Fibroblast of gingiva (primary cell): ENCODE data around the gene TRIB2.
"Not testable (repeated sequence)": the region's sequence is repeated elsewhere in the genome, so short reads cannot be mapped to it uniquely, and the experiment has no call there.

Experiments used
- DNase-seq: peaks from one replicate; pipeline ENCODE4 v3.0.0-alpha.2; 2011; ENCODE audit warnings: low read depth

The TRIB2 gene

DNA sequence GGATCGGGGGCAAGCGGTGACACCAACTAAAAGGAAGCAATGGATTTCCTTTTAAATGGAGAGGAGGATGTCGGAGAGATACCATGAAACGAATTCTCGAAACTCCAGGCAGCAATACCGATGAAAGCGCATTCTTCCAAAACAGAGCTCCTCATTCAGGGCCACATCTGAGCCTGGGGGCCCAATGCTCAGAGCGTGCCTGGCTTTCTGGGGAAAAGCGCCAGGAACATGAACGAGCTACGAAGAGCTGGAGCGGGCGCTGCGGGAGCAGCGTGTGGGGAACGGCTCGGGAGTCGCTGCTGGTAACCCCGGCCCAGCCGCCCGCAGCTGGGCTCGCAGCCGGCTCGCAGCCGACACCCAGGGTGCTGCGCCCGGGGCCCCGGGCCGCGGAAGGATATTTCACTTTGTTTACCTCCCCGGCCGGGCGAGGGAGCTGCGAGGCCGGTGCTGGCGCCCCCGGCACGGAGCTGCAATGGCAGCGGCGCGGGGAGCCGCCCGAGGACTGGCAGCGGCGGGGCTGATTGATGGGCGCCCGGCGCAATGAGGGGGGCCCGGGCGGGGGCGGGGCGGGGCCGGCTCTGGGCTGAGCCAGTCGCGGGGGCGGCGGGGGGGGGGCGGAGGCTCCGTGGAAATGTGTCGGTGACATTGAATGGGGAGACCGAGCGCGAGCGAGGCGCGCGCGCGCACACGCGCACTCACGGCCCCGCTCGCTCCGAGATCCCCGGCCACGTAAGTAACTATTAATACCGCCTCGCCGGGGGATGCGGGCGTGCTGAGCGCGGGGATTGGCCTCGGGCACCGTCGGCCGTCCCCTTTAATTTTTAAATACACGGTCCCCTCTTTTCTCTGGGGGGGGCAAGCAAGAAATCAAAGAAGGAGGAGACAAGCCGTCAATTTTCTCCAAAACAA, at the start of gene TRIB2:
Gene TRIB2 (plus strand): TSS at position 655 of the 909 bp plus-strand sequence. CDS start 1,372 bp downstream, outside the sequence.
- peak; percentile 89 for DNase-seq

DNA sequence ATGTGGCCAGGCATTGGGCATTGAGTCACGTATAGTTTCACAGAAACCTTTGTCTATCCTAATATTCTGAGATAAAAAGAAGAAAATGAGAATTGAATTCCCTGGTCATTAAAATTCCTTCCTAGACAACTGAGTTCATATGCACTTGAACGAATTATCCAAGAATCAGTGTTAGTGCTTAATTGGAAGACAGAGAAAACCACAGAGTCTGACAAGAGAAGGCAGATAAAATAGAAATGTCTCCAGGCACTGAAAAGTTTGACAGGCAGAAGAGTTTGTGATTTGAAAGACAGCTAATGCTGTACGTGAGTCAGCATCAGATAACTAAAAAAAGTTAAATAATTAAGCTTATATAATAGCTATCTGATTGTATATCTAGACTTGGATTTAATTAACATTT, 47.7 kb upstream of the TRIB2 start:
- no peak for DNase-seq

DNA sequence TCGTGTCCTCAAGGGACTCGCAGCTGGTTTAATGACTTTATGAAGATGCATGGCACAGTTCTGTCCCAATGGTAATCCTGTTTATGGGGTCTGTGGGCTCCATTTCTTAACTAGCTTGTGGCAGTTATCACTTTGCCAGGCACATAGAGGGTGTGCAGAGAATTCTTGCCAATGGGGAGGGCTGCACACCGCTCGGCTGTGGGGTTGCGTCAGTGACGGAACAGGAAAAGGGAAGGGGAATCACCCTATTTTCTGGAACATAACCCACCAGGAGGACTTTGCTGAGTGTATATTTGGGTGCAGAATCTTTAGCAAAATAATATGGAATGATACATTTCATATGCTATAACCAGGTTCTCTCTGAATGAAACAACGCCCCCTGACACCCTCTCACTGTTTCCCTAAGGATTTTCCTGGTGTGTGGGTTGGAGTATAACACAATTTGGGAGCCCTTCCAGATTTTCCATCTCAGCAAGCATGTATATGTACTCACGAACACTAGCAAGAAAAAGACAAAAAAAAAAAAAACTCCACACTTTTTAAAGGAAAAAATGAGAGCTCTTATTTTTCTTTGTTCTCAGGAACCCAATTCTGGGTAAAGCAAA, 43.9 kb upstream of the TRIB2 start:
- no peak for DNase-seq

DNA sequence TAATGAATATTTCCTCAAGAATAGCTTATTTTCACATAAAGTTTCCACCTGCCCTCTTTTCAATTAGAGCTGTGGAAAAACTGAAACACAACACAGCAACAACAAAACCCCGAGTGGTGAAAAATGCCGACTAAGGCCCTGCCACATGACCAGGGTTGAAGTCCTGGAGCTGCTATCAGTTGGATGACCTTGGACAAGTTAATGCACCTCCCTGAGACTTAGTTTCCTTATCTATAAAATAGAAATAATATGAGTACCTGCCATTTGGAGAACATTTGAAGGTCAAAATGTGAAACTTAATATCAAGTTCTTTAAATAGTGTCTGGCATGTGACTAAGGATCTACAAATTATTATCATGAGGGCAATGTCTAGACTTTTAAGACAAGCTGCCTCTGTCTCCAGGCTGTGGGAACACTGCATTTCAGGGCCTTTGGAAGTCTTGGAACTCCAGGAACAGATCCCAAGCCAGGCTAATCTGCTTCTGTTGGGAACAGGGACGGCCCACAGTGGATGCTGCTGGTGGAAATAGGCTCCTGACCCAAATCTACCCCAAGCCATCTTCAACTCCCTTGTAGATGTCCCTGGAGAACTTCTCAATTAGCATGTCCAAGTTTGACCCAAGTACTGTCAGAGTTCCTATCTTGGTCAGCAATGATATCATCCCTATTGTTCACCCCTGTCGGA, 42.0 kb upstream of the TRIB2 start:
- DNase-seq = no peak

DNA sequence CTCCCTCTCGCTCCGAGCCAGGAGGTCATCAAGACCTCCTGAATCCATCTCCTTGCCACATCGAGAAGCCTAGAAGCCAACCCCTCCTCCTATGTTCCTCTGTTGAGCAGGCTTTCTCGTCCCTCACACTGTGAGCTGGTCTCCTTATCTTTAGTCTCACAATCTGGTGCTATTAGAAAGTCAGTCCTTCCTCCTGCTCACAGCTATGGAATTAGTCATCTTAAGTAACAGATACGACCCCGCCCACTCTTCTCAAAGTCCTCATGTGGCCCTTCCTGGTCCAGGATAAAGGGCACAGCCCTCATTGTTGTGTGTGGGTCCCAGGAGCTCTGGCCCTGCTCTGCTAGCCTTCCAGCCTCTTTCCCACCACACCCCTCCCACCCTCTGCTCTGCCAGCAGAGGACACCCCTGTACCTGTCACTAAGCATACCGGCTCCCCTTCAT, 41.4 kb upstream of the TRIB2 start:
- no peak for DNase-seq

DNA sequence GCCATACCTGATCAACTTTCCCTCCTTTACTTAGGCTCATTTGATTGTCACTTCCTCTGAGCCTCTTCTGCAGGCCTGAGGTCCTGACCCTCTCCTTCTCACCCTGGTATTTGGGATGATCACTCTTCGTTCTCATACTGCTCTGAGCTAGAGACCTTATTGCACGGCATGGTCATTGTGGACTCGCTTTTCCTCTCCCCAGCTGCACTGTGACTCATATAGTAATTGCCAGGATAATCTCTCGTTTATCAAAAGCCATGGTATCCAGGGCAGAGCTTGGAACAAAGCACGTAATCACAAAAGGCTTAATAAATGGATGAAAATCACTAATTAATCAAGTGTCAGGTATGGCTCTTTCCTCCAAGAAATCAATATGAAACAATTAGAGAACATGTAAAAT, 40.9 kb upstream of the TRIB2 start:
- no peak for DNase-seq

DNA sequence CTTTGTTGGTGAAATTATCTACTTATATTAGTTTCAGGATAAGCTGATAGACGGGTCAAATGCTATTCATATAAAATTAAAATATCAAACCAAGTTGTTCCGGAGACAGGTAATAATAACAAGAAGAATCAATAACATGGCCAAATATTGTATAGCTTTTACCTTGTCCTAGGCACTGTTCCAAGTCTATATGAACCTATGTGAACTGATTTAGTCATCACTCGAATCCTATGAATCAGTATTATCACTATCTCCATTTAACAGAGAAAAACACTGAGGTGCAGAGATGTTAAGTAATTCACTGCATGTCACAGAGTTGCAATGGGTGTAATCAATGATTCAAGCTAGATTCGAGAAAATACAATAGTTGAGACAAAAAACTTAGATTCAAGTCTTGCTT, 40.0 kb upstream of the TRIB2 start:
- no peak for DNase-seq

DNA sequence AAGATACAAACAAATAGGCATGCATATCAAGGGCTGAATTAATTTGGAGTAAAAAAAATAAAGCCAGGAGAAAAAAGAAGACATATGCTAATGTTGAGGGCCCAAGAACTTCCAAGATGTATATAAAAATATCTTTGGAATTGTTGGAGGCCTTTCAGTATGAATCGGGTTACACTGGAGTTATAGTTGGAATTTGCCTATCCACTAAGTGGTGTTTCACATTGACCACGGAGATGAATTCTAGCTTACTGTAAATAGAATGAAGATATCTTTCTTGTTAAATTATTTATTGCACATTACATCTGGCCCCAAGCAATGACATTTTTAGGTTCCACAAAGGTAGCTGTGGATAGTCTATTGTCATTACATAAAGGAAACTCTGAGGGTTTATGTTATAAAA, 38.5 kb upstream of the TRIB2 start:
- no peak for DNase-seq

DNA sequence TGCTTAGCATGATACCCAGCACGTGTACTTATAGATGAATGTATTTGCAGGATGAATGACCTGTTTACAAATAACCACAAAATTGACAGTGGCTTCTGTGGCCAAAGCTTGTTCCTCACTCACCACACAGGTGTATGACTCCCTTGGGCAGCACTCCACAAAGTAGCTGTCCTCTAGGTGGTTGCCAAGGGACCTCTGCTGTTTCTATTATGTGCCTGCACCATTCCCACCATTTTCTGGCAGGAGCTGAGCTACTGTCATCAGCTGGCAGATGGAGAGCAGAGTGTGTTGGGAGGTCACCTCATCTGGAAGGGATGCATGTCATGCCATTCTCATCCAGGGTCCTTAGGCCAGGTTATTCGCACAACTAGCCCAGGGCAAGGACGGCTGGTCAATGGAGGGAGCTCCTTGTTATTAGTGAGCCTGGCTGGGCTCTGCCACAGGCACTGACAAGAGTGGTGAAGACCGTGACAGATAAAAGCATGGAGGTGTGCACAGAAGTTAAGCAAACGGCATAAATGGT, 37.1 kb upstream of the TRIB2 start:
- DNase-seq = no peak

DNA sequence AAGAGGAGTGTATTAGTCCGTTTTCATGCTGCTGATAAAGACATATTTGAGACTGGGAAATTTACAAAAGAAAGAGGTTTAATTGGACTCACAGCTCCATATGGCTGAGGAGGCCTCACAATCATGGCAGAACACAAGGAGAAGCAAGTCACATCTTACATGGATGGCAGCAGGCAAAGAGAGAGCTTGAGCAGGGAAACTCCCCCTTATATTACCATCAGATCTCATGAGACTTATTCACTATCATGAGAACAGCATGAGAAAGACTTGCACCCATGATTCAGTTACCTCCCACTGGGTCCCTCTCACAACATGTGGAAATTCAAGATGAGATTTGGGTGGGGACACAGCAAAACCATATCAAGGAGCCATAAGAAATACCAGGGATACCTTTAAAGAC, 36.6 kb upstream of the TRIB2 start:
- not testable (repeated sequence) for DNase-seq

DNA sequence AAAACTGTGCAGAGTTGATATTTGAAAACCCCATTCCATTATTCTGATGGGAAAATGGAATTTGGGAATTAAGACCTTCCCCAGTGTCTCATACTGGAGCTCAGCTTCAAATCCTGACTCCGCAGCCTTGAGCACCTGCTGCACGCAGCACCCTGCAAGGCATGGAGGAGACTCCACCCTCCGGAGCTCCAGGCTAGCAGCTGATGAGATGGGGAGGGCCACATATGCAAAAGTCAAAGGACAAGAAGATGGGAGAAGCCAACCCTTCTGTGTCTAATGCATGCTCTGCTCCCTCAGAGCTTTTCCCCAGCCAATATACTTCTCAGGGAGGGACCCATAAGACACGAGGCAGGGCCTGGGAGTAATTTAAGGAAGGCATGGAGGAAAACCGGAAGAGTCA, 34.7 kb upstream of the TRIB2 start:
- no peak for DNase-seq

DNA sequence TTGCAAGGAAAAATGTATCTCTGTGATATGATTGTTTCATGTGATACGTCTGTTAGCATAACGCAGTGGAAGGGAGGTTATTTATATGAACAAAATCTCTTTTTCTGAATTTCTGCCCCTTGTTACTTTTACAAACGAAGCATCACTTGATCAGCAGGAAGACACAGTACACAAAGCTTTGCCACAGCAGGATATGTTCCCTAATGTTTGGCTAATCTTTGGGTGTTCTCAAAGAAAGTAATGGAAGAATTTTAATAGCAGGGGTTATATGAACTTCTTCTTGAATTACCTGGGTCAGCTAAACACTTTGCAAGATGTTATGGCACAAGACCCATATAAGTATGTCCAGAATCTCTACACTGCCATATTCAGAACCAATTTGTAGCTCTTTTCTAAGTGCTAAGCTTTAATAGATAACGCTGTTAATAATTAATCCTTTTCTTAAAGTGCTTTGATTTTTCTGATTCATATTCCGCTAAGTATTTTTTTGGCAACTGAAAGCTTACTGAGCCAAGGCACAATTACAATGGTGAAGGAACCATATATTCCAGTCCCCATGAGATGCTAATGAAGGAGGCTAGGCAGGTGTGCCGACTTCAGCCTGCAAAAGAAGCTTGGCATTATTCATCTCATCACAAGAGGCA, 33.2 kb upstream of the TRIB2 start:
- DNase-seq = no peak

DNA sequence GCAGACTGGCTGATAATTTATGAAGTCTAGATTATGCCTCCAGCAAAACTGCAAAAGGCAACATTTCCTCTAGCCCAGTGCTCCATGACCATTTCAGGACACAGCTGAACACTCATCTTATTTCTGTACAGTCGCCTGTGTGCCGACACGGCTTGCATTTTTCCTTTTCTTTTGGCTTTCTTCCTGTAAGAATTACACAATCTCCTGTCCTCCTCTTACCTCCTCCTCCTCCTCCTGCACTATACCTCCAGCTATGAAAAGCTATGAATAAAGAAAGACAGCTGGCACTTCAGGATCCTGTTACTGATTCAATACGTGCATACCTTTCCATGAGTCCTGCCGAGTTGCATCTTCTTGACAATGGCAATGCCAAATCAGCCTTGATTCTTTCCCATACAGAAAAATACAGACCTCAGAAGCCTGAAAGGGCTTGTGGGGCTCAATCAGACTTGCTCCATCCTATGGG, 32.2 kb upstream of the TRIB2 start:
- peak; percentile 54 for DNase-seq

DNA sequence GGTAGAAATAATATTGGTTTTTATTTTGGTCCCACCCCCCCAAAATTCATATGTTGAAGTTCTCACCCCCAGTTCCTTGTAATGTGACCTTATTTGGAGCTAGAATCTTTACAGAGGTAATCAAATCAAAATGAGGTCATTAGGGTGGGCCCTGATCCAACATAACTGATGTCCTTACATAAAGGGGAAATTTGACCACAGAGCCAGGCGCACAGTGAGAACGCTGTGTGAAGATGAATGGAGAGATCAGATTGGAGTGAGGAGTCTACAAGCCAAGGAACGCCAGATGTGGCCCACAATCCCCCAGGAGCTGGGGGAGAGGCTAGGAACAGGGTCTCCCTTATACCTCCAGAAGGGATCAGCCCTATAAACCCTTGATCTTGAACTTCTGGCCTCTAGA, 31.6 kb upstream of the TRIB2 start:
- DNase-seq = no peak

DNA sequence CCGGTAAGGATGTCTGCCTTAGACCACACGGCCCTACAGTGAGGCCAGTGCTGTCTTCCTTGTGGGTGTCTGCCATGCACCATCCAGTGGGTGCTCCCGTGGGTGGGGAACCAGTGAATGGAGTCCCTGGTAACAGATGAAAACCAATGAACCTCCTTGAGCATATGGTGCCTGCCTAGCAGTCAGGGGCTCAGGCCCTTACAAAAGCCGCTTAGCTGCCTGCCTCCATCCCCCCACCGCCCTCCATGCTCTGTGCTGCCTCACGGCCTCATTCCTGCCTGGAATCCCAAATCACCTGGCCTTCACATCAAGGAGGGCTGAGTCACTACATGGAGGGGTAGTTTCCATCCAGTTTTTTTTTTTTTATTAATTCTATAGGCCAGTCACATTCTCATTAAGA, 30.8 kb upstream of the TRIB2 start:
- DNase-seq = no peak

DNA sequence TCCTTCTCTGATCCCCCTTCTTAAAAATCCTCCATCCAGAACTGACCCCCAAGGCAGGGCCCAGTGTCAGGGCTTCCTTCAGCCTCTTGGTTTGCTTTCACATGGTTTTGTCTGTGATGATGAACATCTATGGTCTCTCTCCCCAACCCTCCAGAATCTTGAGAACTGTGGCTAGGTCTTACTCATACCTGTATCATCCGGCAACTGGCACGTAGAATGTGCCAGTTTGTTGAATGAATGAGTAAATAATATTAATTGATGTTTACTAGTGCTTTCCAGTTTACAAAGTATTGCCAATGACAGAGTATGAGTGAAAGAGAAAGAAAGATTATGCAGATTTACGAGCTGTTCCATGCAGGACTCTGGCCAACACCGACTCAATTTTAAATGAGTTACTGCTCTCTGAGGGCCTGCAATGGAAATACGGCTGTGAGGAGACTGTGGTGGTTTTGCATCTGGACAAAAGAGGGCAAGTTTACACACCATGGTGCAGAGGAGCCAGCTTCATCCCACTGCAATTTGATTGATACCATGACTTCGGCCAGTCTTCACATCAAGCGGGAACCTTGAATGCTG, 29.9 kb upstream of the TRIB2 start:
- no peak for DNase-seq

DNA sequence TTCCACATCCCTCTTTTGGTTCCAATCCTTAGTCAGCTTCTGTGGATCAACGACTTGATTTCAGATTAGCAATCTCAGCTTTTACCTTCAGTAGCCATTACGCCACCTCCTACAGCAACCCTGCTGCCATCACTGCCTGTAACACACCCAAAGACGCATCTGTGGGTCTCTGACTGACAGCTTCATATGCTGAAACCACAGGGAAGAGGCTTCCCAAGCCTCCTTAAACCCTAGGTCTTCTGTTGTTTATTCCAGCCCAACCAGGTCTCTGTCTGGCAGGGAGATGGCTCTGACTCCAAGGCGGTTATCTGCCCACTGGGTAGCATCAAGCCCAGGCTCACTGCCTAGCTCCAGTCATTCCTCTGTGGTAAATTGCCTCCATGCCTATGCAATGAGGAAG, 28.6 kb upstream of the TRIB2 start:
- no peak for DNase-seq

DNA sequence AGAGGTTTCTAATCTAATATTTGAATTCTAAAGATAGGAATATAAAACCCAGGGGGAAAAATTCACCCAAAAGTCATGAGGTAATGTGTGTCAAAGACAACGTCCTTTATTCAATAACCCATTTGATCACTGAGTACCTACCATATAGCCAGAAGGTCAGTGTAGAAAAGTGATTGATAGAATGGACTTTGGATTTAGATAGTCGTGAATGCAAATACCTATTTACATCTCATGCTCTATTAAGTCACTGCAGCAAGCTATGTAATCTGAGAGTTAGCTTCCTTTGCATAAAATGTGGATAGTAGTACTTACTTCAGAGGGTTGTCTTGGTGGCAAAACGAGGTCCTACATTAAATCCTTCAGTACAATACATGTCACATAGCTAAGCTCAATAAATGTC, 27.8 kb upstream of the TRIB2 start:
- no peak for DNase-seq

DNA sequence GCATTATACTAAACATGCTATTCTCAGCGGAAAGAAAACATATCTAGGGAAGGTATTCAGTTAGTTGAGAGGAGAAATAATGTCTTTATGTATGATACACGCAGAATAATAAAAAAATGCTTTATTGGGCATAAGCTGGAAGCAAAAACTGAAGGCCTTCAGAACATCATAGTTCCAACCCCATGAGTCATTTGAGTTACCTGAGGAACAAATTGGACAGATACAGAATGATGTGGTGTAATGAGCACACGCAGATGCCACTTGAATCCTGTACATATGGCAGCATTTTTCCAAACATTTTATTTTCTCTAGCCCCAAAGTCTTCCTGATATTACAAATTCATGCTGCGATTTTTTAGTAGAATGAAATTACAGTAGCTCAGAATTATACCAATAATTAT, 23.2 kb upstream of the TRIB2 start:
- no peak for DNase-seq

DNA sequence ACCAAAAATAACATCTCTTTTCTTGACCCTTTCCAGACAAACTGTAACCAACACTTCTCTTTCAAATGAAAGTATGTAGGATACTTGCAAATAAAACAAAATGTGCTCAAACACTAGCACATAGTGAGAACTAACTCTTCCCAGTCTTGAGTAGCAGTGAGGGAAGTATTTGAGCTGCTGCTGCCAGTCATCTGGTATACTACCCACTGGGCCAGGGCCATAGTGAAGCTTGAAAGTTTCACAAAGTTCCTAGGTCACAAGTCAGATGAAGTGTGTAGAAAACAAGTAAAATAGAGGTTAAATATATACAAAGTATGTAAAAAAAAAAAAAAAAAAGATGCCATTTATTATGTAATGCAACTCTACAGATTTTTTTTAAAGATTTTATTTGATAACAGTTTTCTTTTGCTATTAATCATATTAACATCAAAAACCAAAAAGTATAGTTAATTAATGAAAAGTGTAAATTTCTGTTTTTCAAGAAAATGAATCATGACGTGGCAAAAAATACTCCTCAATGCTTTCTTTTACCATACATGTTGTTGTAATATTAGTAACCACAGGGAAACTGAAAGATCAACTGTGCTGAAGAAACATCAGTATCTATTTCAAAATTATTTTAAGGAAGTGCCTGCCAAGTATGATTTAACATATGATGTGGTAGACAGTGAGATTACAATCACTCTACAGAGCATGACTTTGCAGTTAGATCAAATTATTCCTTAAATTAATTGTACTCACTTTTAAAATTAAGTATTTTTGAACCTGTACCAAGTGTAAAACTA, 21.6 kb upstream of the TRIB2 start:
- no peak for DNase-seq

DNA sequence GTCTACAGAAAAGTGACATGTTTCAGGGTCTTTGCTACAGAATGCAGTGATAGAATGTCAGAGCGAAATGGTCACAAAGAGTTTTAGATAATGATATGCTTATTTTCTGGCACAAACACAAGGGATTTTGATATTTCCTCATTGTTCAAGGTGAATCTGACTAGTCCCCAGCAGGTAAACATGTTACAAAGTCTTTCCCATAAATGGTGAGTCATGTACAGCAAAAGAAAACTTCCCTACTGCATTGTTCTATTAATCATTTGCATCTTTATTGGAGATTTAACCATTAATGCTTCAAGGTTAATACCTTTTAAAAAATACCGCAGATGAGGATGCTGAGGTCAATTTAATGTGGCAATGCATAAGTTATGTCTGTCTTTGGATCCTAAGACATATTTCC, 19.1 kb upstream of the TRIB2 start:
- DNase-seq = no peak
